GM12872 (cell line): Measurements from ENCODE around the gene KHDC1.

Experiments used
- TF ChIP-seq, protein P1 (sequence below): IDR thresholded peaks from 3 replicates; pipeline ENCODE4 v1.5.1; 2011; ENCODE audit warnings: low read depth, mild to moderate bottlenecking, low read length, moderate library complexity; ENCODE audit not compliant: insufficient read depth

Gene KHDC1

GRCh38 chr6:73293331-73293730 lies 30.3 kb upstream of the KHDC1 start:
- TF ChIP-seq, protein P1, sequence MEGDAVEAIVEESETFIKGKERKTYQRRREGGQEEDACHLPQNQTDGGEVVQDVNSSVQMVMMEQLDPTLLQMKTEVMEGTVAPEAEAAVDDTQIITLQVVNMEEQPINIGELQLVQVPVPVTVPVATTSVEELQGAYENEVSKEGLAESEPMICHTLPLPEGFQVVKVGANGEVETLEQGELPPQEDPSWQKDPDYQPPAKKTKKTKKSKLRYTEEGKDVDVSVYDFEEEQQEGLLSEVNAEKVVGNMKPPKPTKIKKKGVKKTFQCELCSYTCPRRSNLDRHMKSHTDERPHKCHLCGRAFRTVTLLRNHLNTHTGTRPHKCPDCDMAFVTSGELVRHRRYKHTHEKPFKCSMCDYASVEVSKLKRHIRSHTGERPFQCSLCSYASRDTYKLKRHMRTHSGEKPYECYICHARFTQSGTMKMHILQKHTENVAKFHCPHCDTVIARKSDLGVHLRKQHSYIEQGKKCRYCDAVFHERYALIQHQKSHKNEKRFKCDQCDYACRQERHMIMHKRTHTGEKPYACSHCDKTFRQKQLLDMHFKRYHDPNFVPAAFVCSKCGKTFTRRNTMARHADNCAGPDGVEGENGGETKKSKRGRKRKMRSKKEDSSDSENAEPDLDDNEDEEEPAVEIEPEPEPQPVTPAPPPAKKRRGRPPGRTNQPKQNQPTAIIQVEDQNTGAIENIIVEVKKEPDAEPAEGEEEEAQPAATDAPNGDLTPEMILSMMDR: no peak

GRCh38 chr6:73290435-73290834 lies 27.4 kb upstream of the KHDC1 start:
- TF ChIP-seq, protein P1: no peak

DNA sequence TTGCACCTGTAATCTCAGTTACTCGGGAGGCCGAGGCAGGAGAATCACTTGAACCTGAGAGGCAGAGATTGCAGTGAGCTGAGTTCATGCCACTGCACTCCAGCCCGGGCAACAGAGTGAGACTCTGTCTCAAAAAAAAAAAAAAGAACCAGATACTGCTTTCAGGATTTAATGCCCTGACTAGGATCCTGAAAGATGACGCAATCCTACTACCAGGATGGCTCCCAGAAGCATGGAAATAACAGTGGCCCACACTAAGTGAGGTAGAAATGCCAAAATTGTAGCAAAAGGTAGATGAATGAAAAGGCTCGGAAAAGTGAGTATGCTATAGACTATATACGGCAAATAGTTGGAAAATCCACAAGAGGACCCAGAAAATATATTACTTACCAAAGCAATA lies 23.8 kb upstream of the KHDC1 start:
- TF ChIP-seq, protein P1: no peak

- TF ChIP-seq, protein P1: peak; percentile 40
Observed at GRCh38 chr6:73285674-73286283, 22.8 kb upstream of the KHDC1 start.

DNA sequence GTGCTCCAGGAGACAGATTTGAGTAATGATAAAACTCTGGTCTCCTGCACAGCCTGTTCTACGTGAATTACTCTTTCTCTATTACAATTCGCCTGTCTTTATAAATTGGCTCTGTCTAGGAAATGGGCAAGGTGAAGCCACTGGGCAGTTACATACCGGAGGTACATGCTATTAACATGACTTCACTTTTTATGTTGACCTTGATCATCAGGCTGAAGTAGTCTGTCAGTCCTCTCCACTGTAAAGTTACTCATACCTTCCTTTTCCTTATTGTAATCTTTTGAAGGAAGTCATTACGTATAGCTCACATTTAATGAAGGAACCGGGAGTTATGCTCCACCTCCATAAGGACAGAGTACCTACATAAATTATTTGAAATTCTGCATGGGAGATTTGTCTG lies 19.9 kb upstream of the KHDC1 start:
- TF ChIP-seq, protein P1: no peak

GRCh38 chr6:73264446-73264845 lies 1.4 kb upstream of the KHDC1 start:
- TF ChIP-seq, protein P1: no peak

DNA sequence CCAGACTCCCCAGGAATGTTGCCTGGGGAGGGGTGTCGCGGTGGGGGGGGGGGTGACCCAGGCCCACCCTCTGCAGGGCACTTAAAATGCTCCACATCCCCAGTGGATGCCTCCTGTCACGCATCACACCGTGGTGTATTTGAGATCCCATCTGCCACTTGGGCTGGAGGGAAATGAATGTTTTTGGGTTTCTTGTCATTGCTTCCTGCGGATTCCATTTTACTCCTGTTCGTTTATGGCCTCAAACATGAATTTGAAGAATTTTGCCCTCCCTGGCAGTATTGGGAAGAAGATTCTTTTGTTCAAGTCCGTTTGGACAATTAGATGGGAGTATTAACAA lies 544 bp upstream of the KHDC1 start:
- TF ChIP-seq, protein P1: no peak
